H7 (cell line): ENCODE data around the gene SPINK5. TPM values are rescaled to one million over a fixed set of nuclear protein-coding genes. Genes with fewer than 3 reads are reported as not detected.

ENCODE experiments used
- DNase-seq: peaks from one replicate; pipeline ENCODE4 v3.0.0; 2012
- H3K27me3 ChIP-seq: 2 replicates; pipeline ENCODE4 v1.6.0; 2011; ENCODE audit warnings: mild to moderate bottlenecking, low read length; ENCODE audit not compliant: control insufficient read depth, insufficient read depth
- H3K36me3 ChIP-seq: replicated peaks from 2 replicates; pipeline ENCODE4 v1.5.1; 2011; ENCODE audit warnings: low read length; ENCODE audit not compliant: control insufficient read depth, insufficient read depth
- H3K4me3 ChIP-seq: 2 replicates; pipeline ENCODE4 v1.5.1; 2011; ENCODE audit warnings: low read depth, mild to moderate bottlenecking, control low read depth, low read length, moderate library complexity; ENCODE audit not compliant: insufficient read depth
- total RNA-seq: library from RNA; depleted of rRNA; stranded (reverse); fragments of >200 nt; shearing (Covaris generic); gene quantifications from 2 replicates; pipeline ENCODE4 v1.2.3, GENCODE V29; 2014

SPINK5 gene
- total RNA-seq, 1 experiment from 2014 or later: 0.83 TPM

GRCh38 chr5:148135091-148136048, 71.6 kb downstream of the SPINK5 start:
- no peaks in the 10 kb centered on the region for H3K27me3 ChIP-seq

GRCh38 chr5:148140846-148141245, 77.1 kb downstream of the SPINK5 start:
- H3K4me3 ChIP-seq: no peak overlapping the region
- H3K27me3 ChIP-seq: no peaks in the 10 kb centered on the region
- no peak for DNase-seq
- no peaks in the 10 kb centered on the region; the same call in 1 of the 2 replicates for H3K36me3 ChIP-seq

More at GRCh38 chr5:148135091-148136048, 71.6 kb downstream of the SPINK5 start:
- Histone ChIP-seq H3K36me3 (peaks cover 1% of the 10 kb centered on the region; the same call in 1 of the 2 replicates), H3K4me3 (no peak overlapping the region)
- DNase-seq: no peak

GRCh38 chr5:148141645-148142044, 77.9 kb downstream of the SPINK5 start:
- Histone ChIP-seq H3K36me3 (no peaks in the 10 kb centered on the region; the same call in 1 of the 2 replicates), H3K27me3 (no peaks in the 10 kb centered on the region), H3K4me3 (no peak overlapping the region)
- no peak for DNase-seq

- Histone ChIP-seq H3K4me3 (no peak overlapping the region), H3K27me3 (no peaks in the 10 kb centered on the region), H3K36me3 (no peaks in the 10 kb centered on the region)
- DNase-seq: no peak
Observed at GRCh38 chr5:148145916-148146315, 82.1 kb downstream of the SPINK5 start.

GRCh38 chr5:148146487-148146886, 82.7 kb downstream of the SPINK5 start:
- Histone ChIP-seq H3K27me3 (no peaks in the 10 kb centered on the region), H3K4me3 (no peak overlapping the region), H3K36me3 (no peaks in the 10 kb centered on the region)
- no peak for DNase-seq

- no peaks in the 10 kb centered on the region for H3K36me3 ChIP-seq
- H3K27me3 ChIP-seq: no peaks in the 10 kb centered on the region
- no peak overlapping the region for H3K4me3 ChIP-seq
- no peak for DNase-seq
Observed at GRCh38 chr5:148147415-148147814, 83.6 kb downstream of the SPINK5 start.

- Histone ChIP-seq H3K4me3 (no peak overlapping the region), H3K27me3 (no peaks in the 10 kb centered on the region), H3K36me3 (no peaks in the 10 kb centered on the region)
- no peak for DNase-seq
Observed at GRCh38 chr5:148151872-148152271, 88.1 kb downstream of the SPINK5 start.

GRCh38 chr5:148152781-148153180, 89.0 kb downstream of the SPINK5 start:
- no peaks in the 10 kb centered on the region for H3K36me3 ChIP-seq
- no peak for DNase-seq
- no peak overlapping the region for H3K4me3 ChIP-seq
- no peaks in the 10 kb centered on the region for H3K27me3 ChIP-seq

- no peaks in the 10 kb centered on the region for H3K27me3 ChIP-seq
- DNase-seq: no peak
- no peaks in the 10 kb centered on the region for H3K36me3 ChIP-seq
- H3K4me3 ChIP-seq: no peak overlapping the region
Observed at GRCh38 chr5:148156609-148157008, 92.8 kb downstream of the SPINK5 start.

GRCh38 chr5:148162038-148162437, 98.3 kb downstream of the SPINK5 start:
- H3K36me3 ChIP-seq: no peaks in the 10 kb centered on the region
- no peak overlapping the region for H3K4me3 ChIP-seq
- no peaks in the 10 kb centered on the region for H3K27me3 ChIP-seq
- DNase-seq: no peak

- H3K36me3 ChIP-seq: no peaks in the 10 kb centered on the region
- no peak for DNase-seq
- no peaks in the 10 kb centered on the region for H3K27me3 ChIP-seq
- H3K4me3 ChIP-seq: no peak overlapping the region
Observed at GRCh38 chr5:148163345-148163744, 99.6 kb downstream of the SPINK5 start.

GRCh38 chr5:148166550-148167283, 102.9 kb downstream of the SPINK5 start:
- Histone ChIP-seq H3K4me3 (no peak overlapping the region), H3K36me3 (no peaks in the 10 kb centered on the region), H3K27me3 (no peaks in the 10 kb centered on the region)
- no peak for DNase-seq

GRCh38 chr5:148168246-148168645, 104.5 kb downstream of the SPINK5 start, which contains the start of gene SPINK14:
Gene SPINK14, plus strand, starts transcription at chr5:148168546. Its CDS starts 1,187 bp downstream, at chr5:148169733.
- Histone ChIP-seq H3K4me3 (no peak within 1 kb of the TSS), H3K36me3 (no peaks in the 10 kb centered on the region), H3K27me3 (no peaks in the 10 kb centered on the region)
- no peak for DNase-seq

- Histone ChIP-seq H3K36me3 (no peaks in the 10 kb centered on the region), H3K27me3 (no peaks in the 10 kb centered on the region), H3K4me3 (no peak overlapping the region)
- DNase-seq: no peak
Observed at GRCh38 chr5:148172377-148172776, 108.6 kb downstream of the SPINK5 start.

GRCh38 chr5:148176480-148176879, 112.7 kb downstream of the SPINK5 start:
- no peaks in the 10 kb centered on the region for H3K27me3 ChIP-seq
- no peaks in the 10 kb centered on the region for H3K36me3 ChIP-seq
- DNase-seq: no peak
- no peak overlapping the region for H3K4me3 ChIP-seq
